ENCODE results near the gene COX11.

Gene COX11

DNA sequence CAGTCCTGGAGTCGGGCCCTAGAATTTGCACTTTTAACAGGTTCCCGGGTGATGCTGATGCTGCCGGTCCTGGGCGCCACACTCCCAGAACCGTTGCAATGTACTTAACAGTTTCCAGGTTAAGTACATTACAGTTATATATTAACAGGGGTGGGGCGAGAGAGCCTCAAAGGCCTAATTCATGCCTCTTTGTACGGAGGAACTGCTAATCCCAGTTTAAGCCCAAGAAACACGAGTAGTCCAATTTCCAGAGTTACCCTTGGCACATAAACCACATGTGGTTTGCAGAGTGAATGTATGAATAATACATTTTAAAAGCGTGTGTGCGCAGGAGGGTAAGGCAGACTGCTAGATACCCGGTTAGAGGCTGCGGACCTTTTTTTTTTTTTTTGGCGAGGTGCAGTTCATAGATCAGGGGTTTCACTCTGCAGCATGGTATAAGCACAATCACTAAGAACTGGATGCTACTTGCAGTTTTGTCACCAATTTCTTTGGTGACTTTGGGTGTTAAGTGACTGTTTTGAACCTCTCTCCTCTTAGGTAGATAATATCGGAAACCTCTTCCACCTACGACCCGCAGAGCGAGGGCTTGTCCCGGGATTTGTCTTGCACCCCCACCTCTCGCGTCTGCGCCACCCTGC lies 713 bp downstream of the COX11 start:
- TF ChIP-seq, protein P1, sequence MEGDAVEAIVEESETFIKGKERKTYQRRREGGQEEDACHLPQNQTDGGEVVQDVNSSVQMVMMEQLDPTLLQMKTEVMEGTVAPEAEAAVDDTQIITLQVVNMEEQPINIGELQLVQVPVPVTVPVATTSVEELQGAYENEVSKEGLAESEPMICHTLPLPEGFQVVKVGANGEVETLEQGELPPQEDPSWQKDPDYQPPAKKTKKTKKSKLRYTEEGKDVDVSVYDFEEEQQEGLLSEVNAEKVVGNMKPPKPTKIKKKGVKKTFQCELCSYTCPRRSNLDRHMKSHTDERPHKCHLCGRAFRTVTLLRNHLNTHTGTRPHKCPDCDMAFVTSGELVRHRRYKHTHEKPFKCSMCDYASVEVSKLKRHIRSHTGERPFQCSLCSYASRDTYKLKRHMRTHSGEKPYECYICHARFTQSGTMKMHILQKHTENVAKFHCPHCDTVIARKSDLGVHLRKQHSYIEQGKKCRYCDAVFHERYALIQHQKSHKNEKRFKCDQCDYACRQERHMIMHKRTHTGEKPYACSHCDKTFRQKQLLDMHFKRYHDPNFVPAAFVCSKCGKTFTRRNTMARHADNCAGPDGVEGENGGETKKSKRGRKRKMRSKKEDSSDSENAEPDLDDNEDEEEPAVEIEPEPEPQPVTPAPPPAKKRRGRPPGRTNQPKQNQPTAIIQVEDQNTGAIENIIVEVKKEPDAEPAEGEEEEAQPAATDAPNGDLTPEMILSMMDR (IDR thresholded peaks at IDR 0.05), result no peak
- Histone ChIP-seq H3K27me3 (no peaks in the 10 kb centered on the region), H3K4me1 (ENCODE audit: control insufficient read depth in 1 of 2, insufficient read depth in 1 of 2, low read depth in 1 of 2, low read length in 1 of 2) (peaks cover 12 to 17% of the 10 kb centered on the region in 2 experiments), H3K27ac (peak overlapping the region; percentile 56), H3K9me3 (no peaks in the 10 kb centered on the region), H3K36me3 (peaks cover 22% of the 10 kb centered on the region), H3K4me3 (ENCODE audit: low read depth in 1 of 2, low read length in 1 of 2) (peak overlapping the region; percentile 79 to 83)

DNA sequence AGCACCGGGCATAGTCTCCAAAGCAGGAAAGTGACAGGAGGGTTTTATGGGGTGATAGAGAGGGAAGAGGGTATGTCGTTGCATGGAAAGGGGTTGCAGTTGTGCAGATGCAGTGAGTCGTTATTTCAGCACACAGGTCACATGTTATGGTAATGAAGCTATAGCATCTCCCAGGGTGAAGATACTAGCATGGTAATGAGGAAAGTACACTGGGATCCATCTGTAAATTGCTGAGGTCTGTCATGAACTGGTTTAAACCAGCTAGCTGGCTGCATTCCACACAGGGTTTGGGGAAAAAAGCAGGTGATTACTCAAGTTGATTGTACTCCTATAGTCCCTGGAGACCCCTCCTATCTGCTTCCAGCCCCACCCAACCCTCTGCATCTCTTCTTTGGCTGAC lies 11.7 kb downstream of the COX11 start:
- Histone ChIP-seq H3K4me3 (ENCODE audit: low read depth in 1 of 2, low read length in 1 of 2) (no peak overlapping the region), H3K27me3 (no peaks in the 10 kb centered on the region), H3K36me3 (peaks cover 19% of the 10 kb centered on the region), H3K4me1 (ENCODE audit: control insufficient read depth in 1 of 2, insufficient read depth in 1 of 2, low read depth in 1 of 2, low read length in 1 of 2) (no peaks in the 10 kb centered on the region), H3K9me3 (no peaks in the 10 kb centered on the region), H3K27ac (no peak overlapping the region)
- TF ChIP-seq, protein P1 (IDR thresholded peaks at IDR 0.05), result no peak

DNA sequence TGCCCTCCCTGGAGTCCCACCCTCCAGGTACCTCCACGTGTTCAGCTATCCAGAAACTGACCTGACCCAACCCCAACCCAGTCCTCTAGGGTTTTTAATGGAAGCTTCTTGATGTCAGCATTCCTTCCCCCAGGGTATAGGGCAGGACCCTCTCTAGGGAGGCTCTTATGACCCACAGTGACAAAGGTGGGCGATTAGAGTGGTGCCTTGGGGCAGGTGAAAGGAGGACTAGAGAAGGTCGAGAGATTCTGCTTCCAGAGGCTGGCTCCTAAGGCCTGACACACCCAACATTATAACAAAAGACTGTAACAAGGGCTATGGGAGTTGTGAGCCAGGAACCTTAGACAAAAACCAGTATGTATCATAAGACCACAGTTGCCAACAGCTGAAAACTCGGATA lies 17.2 kb downstream of the COX11 start:
- no peaks in the 10 kb centered on the region for H3K9me3 ChIP-seq
- TF ChIP-seq, protein P1 (IDR thresholded peaks at IDR 0.05), result no peak
- H3K27ac ChIP-seq, result no peak overlapping the region

DNA sequence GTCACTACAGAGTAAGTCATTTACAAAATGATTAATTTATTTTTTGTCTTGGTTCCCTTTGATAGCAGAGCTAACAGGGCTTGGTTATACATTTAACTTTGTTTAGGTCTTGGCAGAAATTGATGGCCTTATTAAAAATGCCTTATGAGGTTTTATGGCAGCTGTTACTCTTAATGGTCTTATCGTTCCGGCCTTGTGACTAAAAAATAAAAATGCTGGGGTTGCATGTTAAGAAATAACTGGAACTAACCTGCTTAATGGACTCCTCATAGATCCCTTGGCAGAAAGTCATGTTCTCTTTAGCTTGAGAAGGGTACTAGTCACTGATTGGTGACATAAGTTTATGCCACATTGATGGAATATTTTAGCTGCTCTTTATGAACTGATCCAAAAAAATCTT lies 18.3 kb downstream of the COX11 start:
- Histone ChIP-seq H3K27me3 (no peaks in the 10 kb centered on the region), H3K4me1 (ENCODE audit: control insufficient read depth in 1 of 2, insufficient read depth in 1 of 2, low read depth in 1 of 2, low read length in 1 of 2) (no peaks in the 10 kb centered on the region), H3K4me3 (ENCODE audit: low read depth in 1 of 2, low read length in 1 of 2) (no peak overlapping the region), H3K27ac (no peak overlapping the region), H3K9me3 (no peaks in the 10 kb centered on the region), H3K36me3 (no peaks in the 10 kb centered on the region)
- TF ChIP-seq, protein P1 (IDR thresholded peaks at IDR 0.05), result no peak

More for the DNA sequence above, 17.2 kb downstream of the COX11 start:
- Histone ChIP-seq H3K4me1 (ENCODE audit: control insufficient read depth in 1 of 2, insufficient read depth in 1 of 2, low read depth in 1 of 2, low read length in 1 of 2) (no peaks in the 10 kb centered on the region), H3K27me3 (no peaks in the 10 kb centered on the region), H3K4me3 (ENCODE audit: low read depth in 1 of 2, low read length in 1 of 2) (no peak overlapping the region), H3K36me3 (no peaks in the 10 kb centered on the region)

DNA sequence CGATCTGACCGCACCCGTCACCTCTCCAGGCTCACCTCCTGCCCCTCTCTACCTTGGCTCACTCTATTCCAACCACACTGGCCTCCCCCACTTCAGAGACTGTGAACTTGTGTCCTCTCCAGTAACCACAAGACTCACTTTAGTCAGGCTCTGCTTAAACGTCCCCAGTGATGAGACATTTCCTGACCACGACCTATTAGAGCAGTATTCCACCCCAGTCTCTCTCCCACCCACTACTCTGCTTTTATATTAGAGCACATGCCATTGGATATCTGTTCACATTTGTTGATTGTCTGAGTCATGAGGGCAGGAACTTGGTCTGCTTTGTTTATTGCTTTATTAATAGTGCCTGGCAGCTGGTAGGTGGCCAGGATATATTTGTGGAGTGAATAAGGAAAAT lies 20.1 kb downstream of the COX11 start:
- TF ChIP-seq, protein P1 (IDR thresholded peaks at IDR 0.05), result no peak
- Histone ChIP-seq H3K27me3 (no peaks in the 10 kb centered on the region), H3K36me3 (no peaks in the 10 kb centered on the region), H3K27ac (no peak overlapping the region), H3K4me3 (ENCODE audit: low read depth in 1 of 2, low read length in 1 of 2) (no peak overlapping the region), H3K4me1 (ENCODE audit: control insufficient read depth in 1 of 2, insufficient read depth in 1 of 2, low read depth in 1 of 2, low read length in 1 of 2) (no peaks in the 10 kb centered on the region), H3K9me3 (no peaks in the 10 kb centered on the region)

Measured in neutrophil (primary cell).